Measurements from ENCODE around the gene GPBP1L1.

Gene GPBP1L1

GRCh38 chr1:45630429-45630828, 55.9 kb downstream of the GPBP1L1 start:
- DNase-seq, result no peak
- Mint-ChIP-seq H3K4me1 (ENCODE audit: low read depth) (no peaks in the 10 kb centered on the region), H3K9me3 (no peaks in the 10 kb centered on the region), H3K27ac (peak overlapping the region; percentile 36), H3K4me3 (no peak overlapping the region), H3K36me3 (ENCODE audit: low read depth) (peaks cover 49% of the 10 kb centered on the region), H3K27me3 (no peaks in the 10 kb centered on the region)

- Mint-ChIP-seq H3K36me3 (ENCODE audit: low read depth) (peaks cover 63% of the 10 kb centered on the region), H3K9me3 (no peaks in the 10 kb centered on the region), H3K27ac (peak overlapping the region; percentile 55), H3K4me1 (ENCODE audit: low read depth) (no peaks in the 10 kb centered on the region), H3K4me3 (no peak overlapping the region), H3K27me3 (no peaks in the 10 kb centered on the region)
- DNase-seq, result no peak
Measured at GRCh38 chr1:45629035-45629434, 57.3 kb downstream of the GPBP1L1 start.

GRCh38 chr1:45623972-45624371, 62.4 kb downstream of the GPBP1L1 start, which contains the start of gene CCDC17:
TSS of gene CCDC17 (minus strand) at chr1:45624054. CDS start at chr1:45623909, 145 bp downstream.
- DNase-seq, result no peak
- Mint-ChIP-seq H3K4me1 (ENCODE audit: low read depth) (no peaks in the 10 kb centered on the region), H3K4me3 (no peak within 1 kb of the TSS), H3K36me3 (ENCODE audit: low read depth) (peaks cover 80% of the 10 kb centered on the region), H3K27ac (peak within 1 kb of the TSS; percentile 75), H3K9me3 (no peaks in the 10 kb centered on the region), H3K27me3 (no peaks in the 10 kb centered on the region)

- no peaks in the 10 kb centered on the region for H3K9me3 Mint-ChIP-seq
- H3K36me3 Mint-ChIP-seq (ENCODE audit: low read depth), result peaks cover 81% of the 10 kb centered on the region
- no peaks in the 10 kb centered on the region for H3K27me3 Mint-ChIP-seq
- no peak for DNase-seq
- H3K4me1 Mint-ChIP-seq (ENCODE audit: low read depth), result peaks cover 4% of the 10 kb centered on the region
- H3K4me3 Mint-ChIP-seq, result no peak overlapping the region
- H3K27ac Mint-ChIP-seq, result peak overlapping the region; percentile 75
Measured at GRCh38 chr1:45622524-45623394, 63.6 kb downstream of the GPBP1L1 start.

GRCh38 chr1:45621895-45622523, 64.3 kb downstream of the GPBP1L1 start:
- Mint-ChIP-seq H3K36me3 (ENCODE audit: low read depth) (peaks cover 83% of the 10 kb centered on the region), H3K27ac (peak overlapping the region; percentile 67), H3K27me3 (no peaks in the 10 kb centered on the region), H3K4me3 (no peak overlapping the region), H3K4me1 (ENCODE audit: low read depth) (peaks cover 4% of the 10 kb centered on the region), H3K9me3 (no peaks in the 10 kb centered on the region)
- no peak for DNase-seq

- peaks cover 84% of the 10 kb centered on the region for H3K36me3 Mint-ChIP-seq (ENCODE audit: low read depth)
- H3K27ac Mint-ChIP-seq, result peak overlapping the region; percentile 67
- DNase-seq, result no peak
- no peak overlapping the region for H3K4me3 Mint-ChIP-seq
- H3K4me1 Mint-ChIP-seq (ENCODE audit: low read depth), result peaks cover 4% of the 10 kb centered on the region
- no peaks in the 10 kb centered on the region for H3K27me3 Mint-ChIP-seq
- no peaks in the 10 kb centered on the region for H3K9me3 Mint-ChIP-seq
Measured at GRCh38 chr1:45621501-45621836, 64.9 kb downstream of the GPBP1L1 start.

- DNase-seq, result no peak
- H3K36me3 Mint-ChIP-seq (ENCODE audit: low read depth), result peaks cover 85% of the 10 kb centered on the region
- no peaks in the 10 kb centered on the region for H3K27me3 Mint-ChIP-seq
- peak overlapping the region; percentile 87 for H3K27ac Mint-ChIP-seq
- H3K4me3 Mint-ChIP-seq, result no peak overlapping the region
- H3K4me1 Mint-ChIP-seq (ENCODE audit: low read depth), result peaks cover 5% of the 10 kb centered on the region
- H3K9me3 Mint-ChIP-seq, result no peaks in the 10 kb centered on the region
Measured at GRCh38 chr1:45620588-45621500, 65.5 kb downstream of the GPBP1L1 start.

- peaks cover 5% of the 10 kb centered on the region for H3K4me1 Mint-ChIP-seq (ENCODE audit: low read depth)
- no peak for DNase-seq
- H3K27me3 Mint-ChIP-seq, result no peaks in the 10 kb centered on the region
- H3K36me3 Mint-ChIP-seq (ENCODE audit: low read depth), result peaks cover 86% of the 10 kb centered on the region
- no peaks in the 10 kb centered on the region for H3K9me3 Mint-ChIP-seq
- peak overlapping the region; percentile 87 for H3K27ac Mint-ChIP-seq
- H3K4me3 Mint-ChIP-seq, result no peak overlapping the region
Measured at GRCh38 chr1:45619149-45619921, 67.0 kb downstream of the GPBP1L1 start.

- H3K36me3 Mint-ChIP-seq (ENCODE audit: low read depth), result peaks cover 88% of the 10 kb centered on the region
- no peak for DNase-seq
- no peaks in the 10 kb centered on the region for H3K9me3 Mint-ChIP-seq
- H3K27me3 Mint-ChIP-seq, result no peaks in the 10 kb centered on the region
- H3K27ac Mint-ChIP-seq, result peak overlapping the region; percentile 73
- peaks cover 5% of the 10 kb centered on the region for H3K4me1 Mint-ChIP-seq (ENCODE audit: low read depth)
- no peak overlapping the region for H3K4me3 Mint-ChIP-seq
Measured at GRCh38 chr1:45617618-45618017, 68.7 kb downstream of the GPBP1L1 start.

- H3K4me3 Mint-ChIP-seq, result no peak overlapping the region
- peaks cover 96% of the 10 kb centered on the region for H3K36me3 Mint-ChIP-seq (ENCODE audit: low read depth)
- H3K27ac Mint-ChIP-seq, result peak overlapping the region; percentile 73
- no peak for DNase-seq
- no peaks in the 10 kb centered on the region for H3K9me3 Mint-ChIP-seq
- peaks cover 5% of the 10 kb centered on the region for H3K4me1 Mint-ChIP-seq (ENCODE audit: low read depth)
- H3K27me3 Mint-ChIP-seq, result no peaks in the 10 kb centered on the region
Measured at GRCh38 chr1:45615885-45616284, 70.4 kb downstream of the GPBP1L1 start.

- DNase-seq, result no peak
- no peak overlapping the region for H3K4me3 Mint-ChIP-seq
- H3K27me3 Mint-ChIP-seq, result no peaks in the 10 kb centered on the region
- H3K9me3 Mint-ChIP-seq, result no peaks in the 10 kb centered on the region
- peak overlapping the region; percentile 52 for H3K27ac Mint-ChIP-seq
- peaks cover 96% of the 10 kb centered on the region for H3K36me3 Mint-ChIP-seq (ENCODE audit: low read depth)
- peaks cover 5% of the 10 kb centered on the region for H3K4me1 Mint-ChIP-seq (ENCODE audit: low read depth)
Measured at GRCh38 chr1:45612941-45613579, 73.3 kb downstream of the GPBP1L1 start.

GRCh38 chr1:45610589-45611226, 75.6 kb downstream of the GPBP1L1 start:
- Mint-ChIP-seq H3K4me3 (no peak overlapping the region), H3K4me1 (ENCODE audit: low read depth) (peaks cover 19% of the 10 kb centered on the region), H3K27ac (peak overlapping the region; percentile 79), H3K36me3 (ENCODE audit: low read depth) (peaks cover 96% of the 10 kb centered on the region), H3K27me3 (no peaks in the 10 kb centered on the region), H3K9me3 (no peaks in the 10 kb centered on the region)
- no peak for DNase-seq
